Measurements from ENCODE around the gene GRK1.
"Not testable (repeated sequence)": the region's sequence is repeated elsewhere in the genome, so short reads cannot be mapped to it uniquely, and the experiment has no call there.

Gene GRK1

DNA sequence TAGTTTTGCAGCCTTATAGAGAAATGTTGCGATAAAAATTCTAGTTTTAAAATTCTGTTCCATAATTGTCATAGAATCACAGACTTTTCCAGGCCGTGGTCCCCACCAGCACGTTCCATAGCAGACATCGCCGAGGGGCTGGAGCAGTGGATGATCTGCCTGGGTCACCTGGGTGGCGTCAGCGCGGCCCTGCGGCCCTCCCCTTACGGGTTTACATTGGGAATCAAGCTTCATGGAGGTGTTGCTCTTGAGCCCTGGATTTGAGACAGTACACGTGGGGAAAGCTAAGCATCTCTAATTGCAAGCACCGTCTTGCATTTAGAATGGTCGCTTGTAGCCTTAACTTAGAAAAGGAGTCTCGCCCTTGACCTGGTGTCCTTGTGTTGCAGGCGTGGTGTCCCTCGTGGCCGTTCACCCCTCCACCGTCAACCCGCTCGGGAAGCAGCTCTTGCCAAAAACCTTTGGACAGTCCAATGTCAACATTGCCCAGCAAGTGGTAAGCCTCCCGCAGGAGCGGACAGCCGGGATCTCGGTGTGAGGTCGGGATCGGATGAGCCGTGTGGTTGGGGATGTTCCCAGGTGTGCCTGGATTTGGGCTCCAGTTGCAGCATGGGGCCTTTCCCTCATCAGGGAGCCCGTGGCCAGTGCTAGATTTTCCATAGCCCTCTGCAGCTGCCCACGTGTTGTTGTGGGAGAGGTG is 44.1 kb upstream of the GRK1 start:
- DNase-seq (ENCODE audit: low read depth, low spot score) = no peak
- no peak overlapping the region for H3K4me3 ChIP-seq (ENCODE audit: low read depth, low read length)
- TF ChIP-seq, protein P1, sequence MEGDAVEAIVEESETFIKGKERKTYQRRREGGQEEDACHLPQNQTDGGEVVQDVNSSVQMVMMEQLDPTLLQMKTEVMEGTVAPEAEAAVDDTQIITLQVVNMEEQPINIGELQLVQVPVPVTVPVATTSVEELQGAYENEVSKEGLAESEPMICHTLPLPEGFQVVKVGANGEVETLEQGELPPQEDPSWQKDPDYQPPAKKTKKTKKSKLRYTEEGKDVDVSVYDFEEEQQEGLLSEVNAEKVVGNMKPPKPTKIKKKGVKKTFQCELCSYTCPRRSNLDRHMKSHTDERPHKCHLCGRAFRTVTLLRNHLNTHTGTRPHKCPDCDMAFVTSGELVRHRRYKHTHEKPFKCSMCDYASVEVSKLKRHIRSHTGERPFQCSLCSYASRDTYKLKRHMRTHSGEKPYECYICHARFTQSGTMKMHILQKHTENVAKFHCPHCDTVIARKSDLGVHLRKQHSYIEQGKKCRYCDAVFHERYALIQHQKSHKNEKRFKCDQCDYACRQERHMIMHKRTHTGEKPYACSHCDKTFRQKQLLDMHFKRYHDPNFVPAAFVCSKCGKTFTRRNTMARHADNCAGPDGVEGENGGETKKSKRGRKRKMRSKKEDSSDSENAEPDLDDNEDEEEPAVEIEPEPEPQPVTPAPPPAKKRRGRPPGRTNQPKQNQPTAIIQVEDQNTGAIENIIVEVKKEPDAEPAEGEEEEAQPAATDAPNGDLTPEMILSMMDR (IDR thresholded peaks at IDR 0.05; ENCODE audit: low read depth, low read length) = no peak
- in situ Hi-C loops (cut with HindIII; ENCODE audit: low sequenced_read_pairs) = no loop called here

GRCh38 chr13:113623491-113624234 is 43.4 kb upstream of the GRK1 start:
- in situ Hi-C loops (cut with HindIII; ENCODE audit: low sequenced_read_pairs) = no loop called here
- TF ChIP-seq, protein P1 (IDR thresholded peaks at IDR 0.05; ENCODE audit: low read depth, low read length) = no peak
- H3K4me3 ChIP-seq (ENCODE audit: low read depth, low read length) = no peak overlapping the region
- no peak for DNase-seq (ENCODE audit: low read depth, low spot score)

GRCh38 chr13:113624235-113624587 is 42.8 kb upstream of the GRK1 start:
- H3K4me3 ChIP-seq (ENCODE audit: low read depth, low read length) = no peak overlapping the region
- DNase-seq (ENCODE audit: low read depth, low spot score) = no peak
- in situ Hi-C loops (cut with HindIII; ENCODE audit: low sequenced_read_pairs) = no loop called here
- TF ChIP-seq, protein P1 (IDR thresholded peaks at IDR 0.05; ENCODE audit: low read depth, low read length) = no peak

- DNase-seq (ENCODE audit: low read depth, low spot score); in situ Hi-C loops (cut with HindIII; ENCODE audit: low sequenced_read_pairs); H3K4me3 ChIP-seq (ENCODE audit: low read depth, low read length): not testable (repeated sequence)
Observed at GRCh38 chr13:113624640-113625304, 42.2 kb upstream of the GRK1 start.

- no peak overlapping the region for H3K4me3 ChIP-seq (ENCODE audit: low read depth, low read length)
- DNase-seq (ENCODE audit: low read depth, low spot score) = peak; percentile 17
- TF ChIP-seq, protein P1 (IDR thresholded peaks at IDR 0.05; ENCODE audit: low read depth, low read length) = no peak
- in situ Hi-C loops (cut with HindIII; ENCODE audit: low sequenced_read_pairs) = no loop called here
Observed at GRCh38 chr13:113625965-113626721, 40.9 kb upstream of the GRK1 start.

- no peak for DNase-seq (ENCODE audit: low read depth, low spot score)
- no peak overlapping the region for H3K4me3 ChIP-seq (ENCODE audit: low read depth, low read length)
- in situ Hi-C loops (cut with HindIII; ENCODE audit: low sequenced_read_pairs) = no loop called here
- TF ChIP-seq, protein P1 (IDR thresholded peaks at IDR 0.05; ENCODE audit: low read depth, low read length) = no peak
Observed at GRCh38 chr13:113627136-113627535, 39.9 kb upstream of the GRK1 start.

Measured in astrocyte of the spinal cord (primary cell).